RWPE1 (cell line): ENCODE results near the gene HTT-AS.
"Not testable (repeated sequence)": the region's sequence is repeated elsewhere in the genome, so short reads cannot be mapped to it uniquely, and the experiment has no call there.

Source experiments
- CTCF ChIA-PET: fragments of 350-600 bp; sonication (Branson Sonifier 250); formaldehyde crosslinking; extraction: SDS; loops from one replicate; lab custom pipeline; 2021; lab: Yijun Ruan, JAX
- POLR2A ChIA-PET: fragments of 400-600 bp; formaldehyde crosslinking; extraction: SDS; loops from one replicate; lab custom pipeline; 2020; ENCODE audit warnings: antibody characterized with exemption; ENCODE audit not compliant: low non-redundant PET; lab: Yijun Ruan, JAX
- DNase-seq: peaks from one replicate; pipeline ENCODE4 v3.0.0; 2012; ENCODE audit warnings: low spot score
- H3K27ac ChIP-seq: fragments of 450-650 bp; 2 replicates; pipeline ENCODE4 v1.5.1; 2017
- TF ChIP-seq, protein P1 (sequence below): fragments of 450-650 bp; conservative IDR thresholded peaks from 2 replicates; pipeline ENCODE4 v1.5.1; 2017; ENCODE audit warnings: low read depth, mild to moderate bottlenecking

Gene HTT-AS

DNA sequence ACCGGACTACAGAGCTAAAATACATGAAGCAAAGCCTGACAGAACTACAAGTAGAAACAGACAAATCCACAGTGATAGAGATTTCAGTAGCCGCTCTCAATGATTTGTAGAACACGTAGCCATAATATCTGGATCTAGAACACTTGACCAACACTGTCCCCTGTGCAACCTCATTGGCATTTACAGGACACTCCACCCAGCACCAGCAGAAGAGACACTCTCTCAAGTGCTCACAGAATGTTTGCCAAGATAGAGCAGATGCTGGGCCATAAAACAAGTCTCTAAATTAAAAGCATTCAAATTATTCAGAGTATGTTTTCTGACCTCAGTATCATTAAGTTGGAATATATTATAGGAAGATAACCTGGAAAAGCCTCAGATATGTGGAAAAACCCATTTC is 21.9 kb upstream of the HTT-AS start:
- POLR2A ChIA-PET, result no interaction called here
- TF ChIP-seq, protein P1, sequence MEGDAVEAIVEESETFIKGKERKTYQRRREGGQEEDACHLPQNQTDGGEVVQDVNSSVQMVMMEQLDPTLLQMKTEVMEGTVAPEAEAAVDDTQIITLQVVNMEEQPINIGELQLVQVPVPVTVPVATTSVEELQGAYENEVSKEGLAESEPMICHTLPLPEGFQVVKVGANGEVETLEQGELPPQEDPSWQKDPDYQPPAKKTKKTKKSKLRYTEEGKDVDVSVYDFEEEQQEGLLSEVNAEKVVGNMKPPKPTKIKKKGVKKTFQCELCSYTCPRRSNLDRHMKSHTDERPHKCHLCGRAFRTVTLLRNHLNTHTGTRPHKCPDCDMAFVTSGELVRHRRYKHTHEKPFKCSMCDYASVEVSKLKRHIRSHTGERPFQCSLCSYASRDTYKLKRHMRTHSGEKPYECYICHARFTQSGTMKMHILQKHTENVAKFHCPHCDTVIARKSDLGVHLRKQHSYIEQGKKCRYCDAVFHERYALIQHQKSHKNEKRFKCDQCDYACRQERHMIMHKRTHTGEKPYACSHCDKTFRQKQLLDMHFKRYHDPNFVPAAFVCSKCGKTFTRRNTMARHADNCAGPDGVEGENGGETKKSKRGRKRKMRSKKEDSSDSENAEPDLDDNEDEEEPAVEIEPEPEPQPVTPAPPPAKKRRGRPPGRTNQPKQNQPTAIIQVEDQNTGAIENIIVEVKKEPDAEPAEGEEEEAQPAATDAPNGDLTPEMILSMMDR, result no peak
- no peak overlapping the region for H3K27ac ChIP-seq
- CTCF ChIA-PET, result no interaction called here
- DNase-seq, result no peak

DNA sequence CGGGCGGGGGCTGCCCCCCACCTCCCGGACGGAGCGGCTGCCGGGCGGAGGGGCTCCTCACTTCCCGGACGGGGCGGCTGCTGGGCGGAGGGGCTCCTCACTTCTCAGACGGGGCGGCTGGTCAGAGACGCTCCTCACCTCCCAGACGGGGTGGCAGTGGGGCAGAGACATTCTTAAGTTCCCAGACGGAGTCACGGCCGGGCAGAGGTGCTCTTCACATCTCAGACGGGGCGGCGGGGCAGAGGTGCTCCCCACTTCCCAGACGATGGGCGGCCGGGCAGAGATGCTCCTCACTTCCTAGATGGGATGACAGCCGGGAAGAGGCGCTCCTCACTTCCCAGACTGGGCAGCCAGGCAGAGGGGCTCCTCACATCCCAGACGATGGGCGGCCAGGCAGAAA is 20.4 kb upstream of the HTT-AS start:
- H3K27ac ChIP-seq, CTCF ChIA-PET, DNase-seq, POLR2A ChIA-PET: not testable (repeated sequence)

DNA sequence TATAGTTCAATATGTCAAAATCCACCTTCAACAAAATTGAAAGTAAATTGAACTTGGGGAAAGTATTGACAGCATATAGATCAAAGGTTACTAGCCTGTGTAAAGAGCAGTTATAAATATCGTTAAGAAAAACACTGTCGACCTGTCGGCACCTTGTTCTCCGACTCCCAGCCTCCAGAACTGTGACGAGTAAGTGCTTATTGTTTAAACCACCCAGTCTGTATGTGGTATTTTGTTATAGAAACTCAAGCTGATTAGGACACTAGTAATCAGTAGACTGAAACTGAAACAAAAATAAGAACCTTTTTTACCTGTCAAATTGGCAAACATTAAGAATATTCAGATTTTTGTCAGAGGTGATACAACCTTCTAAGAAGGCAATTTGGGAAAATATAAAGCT is 17.1 kb upstream of the HTT-AS start:
- no peak overlapping the region for H3K27ac ChIP-seq
- TF ChIP-seq, protein P1, result no peak
- POLR2A ChIA-PET, result no interaction called here
- CTCF ChIA-PET, result no interaction called here
- DNase-seq, result no peak

DNA sequence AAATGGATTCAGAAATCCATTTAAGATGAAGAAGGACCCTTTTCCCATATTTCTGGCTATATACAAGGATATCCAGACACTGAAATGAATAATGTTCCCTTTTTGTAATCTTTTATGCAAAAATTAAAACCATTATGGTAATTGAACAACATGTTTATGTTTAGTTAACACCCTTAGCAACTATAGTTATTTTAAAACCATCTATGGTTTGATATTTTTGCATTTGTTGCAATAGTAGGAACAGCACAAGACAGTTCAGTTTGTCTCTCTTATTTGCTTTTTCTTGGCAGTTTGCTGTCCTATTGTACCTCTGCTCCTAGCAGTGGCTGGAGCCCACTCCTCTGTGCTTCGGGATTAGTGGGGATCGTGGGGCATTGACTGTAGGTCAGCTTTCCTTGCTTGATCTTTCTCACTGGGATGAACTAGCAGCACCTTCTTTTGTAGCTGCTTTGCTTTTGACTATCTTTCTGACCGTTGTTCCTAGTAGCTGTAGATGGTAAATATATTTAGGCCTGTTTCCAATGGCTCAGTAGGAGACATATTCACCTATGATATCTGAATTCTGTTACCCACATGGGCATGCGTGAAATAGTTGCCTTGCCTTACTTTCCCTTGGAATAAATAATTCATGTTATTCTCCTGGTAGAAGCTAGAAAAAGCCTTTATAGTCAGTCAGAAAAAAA is 12.9 kb upstream of the HTT-AS start:
- no peak for DNase-seq
- TF ChIP-seq, protein P1, result no peak
- no peak overlapping the region for H3K27ac ChIP-seq
- POLR2A ChIA-PET, result no interaction called here
- CTCF ChIA-PET, result no interaction called here

DNA sequence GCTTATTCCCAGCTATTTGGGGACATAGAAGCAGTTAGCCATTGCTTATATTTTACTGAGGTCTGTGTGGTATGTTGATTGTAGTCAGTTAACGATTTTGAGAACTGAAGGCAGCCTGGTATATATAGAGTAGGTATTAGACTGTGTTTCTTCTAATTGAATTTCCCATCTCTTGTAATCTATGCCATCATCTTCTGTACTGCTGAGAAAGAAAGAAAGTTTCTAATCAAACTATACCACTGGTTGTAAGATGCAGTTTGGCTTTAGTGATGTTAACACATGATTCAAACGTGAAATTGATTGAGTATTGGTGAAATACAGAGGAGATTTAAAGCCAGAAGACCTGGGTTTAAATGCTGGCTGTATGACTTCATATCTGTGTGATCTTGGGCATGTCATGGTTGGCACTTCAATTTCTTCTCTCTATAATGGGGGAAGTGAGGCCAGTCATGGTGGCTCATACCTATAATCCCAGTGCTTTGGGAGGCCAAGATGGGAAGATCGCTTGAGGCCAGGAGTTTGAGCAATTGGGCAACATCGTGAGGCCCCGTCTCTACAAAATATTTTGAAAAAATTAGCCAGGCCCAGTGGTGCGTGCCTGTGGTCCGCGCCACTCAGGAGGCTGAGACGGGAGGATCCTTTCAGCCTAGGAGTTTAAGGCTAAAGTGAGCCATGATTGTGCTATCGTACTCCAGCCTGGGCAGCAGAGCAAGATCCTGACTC is 11.8 kb upstream of the HTT-AS start:
- DNase-seq, result no peak
- ChIA-PET POLR2A (no interaction called here), CTCF (no interaction called here)
- TF ChIP-seq, protein P1, result no peak
- no peak overlapping the region for H3K27ac ChIP-seq

DNA sequence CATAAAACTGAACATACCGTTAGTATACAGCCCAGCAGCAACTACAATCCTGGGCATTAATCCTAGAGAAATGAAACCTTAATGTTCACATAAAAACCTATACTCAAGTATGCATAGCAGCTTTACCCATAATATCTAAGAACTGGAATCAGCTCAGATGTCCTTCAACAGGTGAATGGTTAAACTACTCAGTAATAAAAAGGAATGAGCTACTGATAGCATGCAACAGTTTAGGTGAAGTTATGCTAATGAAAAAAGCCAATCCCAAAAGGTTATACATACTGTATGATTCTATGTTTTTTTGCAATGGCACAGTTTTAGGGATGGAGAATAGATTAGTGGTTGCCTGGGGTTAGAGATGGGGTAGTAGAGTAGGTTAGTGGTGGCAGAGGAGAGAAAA is 9.4 kb upstream of the HTT-AS start:
- CTCF ChIA-PET, result no interaction called here
- no peak overlapping the region for H3K27ac ChIP-seq
- TF ChIP-seq, protein P1, result no peak
- POLR2A ChIA-PET, result no interaction called here
- no peak for DNase-seq

DNA sequence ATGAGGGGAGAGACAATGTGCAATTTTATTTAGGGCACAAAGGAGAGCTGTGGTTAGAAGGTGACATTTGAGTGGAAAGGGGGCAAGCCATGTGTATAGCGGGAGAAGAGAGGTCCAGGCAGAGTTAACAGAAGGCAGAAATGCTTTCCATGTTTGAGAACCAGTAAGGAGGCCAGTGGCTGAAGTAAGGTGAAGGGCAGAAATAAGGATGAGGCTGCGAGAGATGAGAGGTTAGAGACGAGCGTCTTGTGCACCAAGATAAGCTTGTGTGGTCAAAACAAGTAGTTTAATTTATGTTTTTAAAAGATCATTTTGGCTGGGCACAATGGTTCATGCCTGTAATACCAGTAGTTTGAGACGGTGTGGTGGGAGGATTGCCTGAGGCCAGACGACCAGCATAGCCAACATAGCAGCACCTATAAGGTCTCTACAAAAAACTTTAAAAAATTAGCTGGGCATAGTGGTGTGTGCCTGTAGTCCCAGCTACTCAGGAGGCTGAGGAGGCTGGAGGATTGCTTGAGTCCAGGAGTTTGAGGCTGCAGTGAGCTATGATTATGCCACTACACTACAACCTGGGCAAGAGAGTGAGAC is 8.7 kb upstream of the HTT-AS start:
- no peak for DNase-seq
- POLR2A ChIA-PET, result no interaction called here
- H3K27ac ChIP-seq, result no peak overlapping the region
- TF ChIP-seq, protein P1, result no peak
- CTCF ChIA-PET, result no interaction called here
